Parathyroid adenoma (tissue), 2 donors: ENCODE data around the gene MTX3.
A peak's percentile ranks its signal among the peaks of the same experiment; 100 is the strongest.

Experiments
- H2AFZ ChIP-seq: fragments of 300-600 bp; sonication (generic); one replicate; pipeline ENCODE4 v1.7.0; 2017; ENCODE audit warnings: antibody characterized with exemption, mild to moderate bottlenecking
- H3K27ac ChIP-seq: fragments of 300-600 bp; sonication (generic); one replicate; pipeline ENCODE4 v1.7.0; 2017
- H3K27me3 ChIP-seq: fragments of 300-600 bp; sonication (generic); one replicate; pipeline ENCODE4 v1.7.0; 2017; ENCODE audit warnings: low read length; ENCODE audit not compliant: control insufficient read depth, insufficient read depth
- H3K36me3 ChIP-seq: fragments of 300-600 bp; sonication (generic); one replicate; pipeline ENCODE4 v1.7.0; 2017; ENCODE audit warnings: low read length; ENCODE audit not compliant: control insufficient read depth, insufficient read depth
- H3K4me1 ChIP-seq: fragments of 300-600 bp; sonication (generic); one replicate; pipeline ENCODE4 v1.7.0; 2017; ENCODE audit warnings: control low read depth
- H3K4me2 ChIP-seq: fragments of 300-600 bp; sonication (generic); one replicate; pipeline ENCODE4 v1.7.0; 2017; ENCODE audit warnings: low read length
- H3K4me3 ChIP-seq: fragments of 300-600 bp; sonication (generic); one replicate; pipeline ENCODE4 v1.7.0; 2017; ENCODE audit warnings: low read depth, low read length
- H3K79me2 ChIP-seq: fragments of 300-600 bp; sonication (generic); one replicate; pipeline ENCODE4 v1.7.0; 2017; ENCODE audit warnings: control low read depth
- H3K9ac ChIP-seq: fragments of 300-600 bp; sonication (generic); one replicate; pipeline ENCODE4 v1.7.0; 2017; ENCODE audit warnings: mild to moderate bottlenecking
- H3K9me3 ChIP-seq: fragments of 300-600 bp; sonication (generic); one replicate; pipeline ENCODE4 v1.7.0; 2017; ENCODE audit warnings: low read length; ENCODE audit not compliant: control insufficient read depth
- TF ChIP-seq, protein P1 (sequence below): fragments of 300-600 bp; sonication (generic); IDR thresholded peaks from one replicate; pipeline ENCODE4 v1.7.0; 2017; ENCODE audit warnings: antibody characterized with exemption, mild to moderate bottlenecking
- donor health status: primary hyperparathyroidism.

Gene MTX3

DNA sequence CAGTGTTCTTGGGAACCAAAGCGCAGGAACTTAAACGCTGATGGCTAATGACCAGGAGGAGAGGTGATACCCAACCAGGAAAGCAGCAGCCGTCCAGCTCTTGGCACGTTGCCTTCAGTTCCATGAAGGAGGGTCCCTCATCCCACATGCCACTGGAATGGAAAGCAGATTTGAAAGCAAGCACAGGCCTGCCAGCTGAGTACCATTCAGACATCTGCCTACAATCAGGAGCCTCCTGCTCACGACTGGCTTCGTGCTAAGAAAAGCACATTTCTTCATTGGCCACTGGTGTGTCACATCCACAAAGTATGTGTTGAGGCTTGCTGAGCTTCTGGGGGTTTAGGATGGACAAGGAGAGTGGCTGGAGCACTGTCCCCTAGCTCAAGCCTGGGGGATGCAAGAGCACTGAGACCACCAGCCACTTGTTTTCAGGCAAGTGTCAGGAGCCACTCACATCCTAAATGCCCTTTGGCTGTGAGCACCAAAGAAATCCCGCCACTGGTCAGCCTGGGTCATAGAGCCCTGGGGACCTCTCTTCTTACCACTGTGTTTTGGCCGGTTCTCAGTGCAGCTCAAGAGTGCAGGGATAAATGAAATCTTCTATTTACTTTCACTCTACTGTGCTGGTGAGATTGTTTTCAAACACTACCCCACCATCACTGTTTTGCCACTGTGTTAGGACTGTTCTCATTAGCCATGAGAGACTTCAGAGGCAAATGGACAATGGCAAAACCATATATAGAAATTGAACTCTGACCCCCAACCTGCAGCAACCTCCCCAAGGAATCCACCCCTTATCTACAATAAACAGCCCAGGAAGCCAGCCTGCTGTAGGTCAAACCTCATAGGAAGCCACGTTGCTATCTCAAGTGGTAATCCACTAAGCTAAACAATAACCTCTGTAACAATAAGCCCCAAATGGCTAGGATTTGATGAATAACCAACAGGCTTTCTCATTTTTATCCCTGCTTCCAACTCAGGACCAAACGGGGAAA, 58.3 kb downstream of the MTX3 start:
- no peak overlapping the region for H3K9ac ChIP-seq
- no peaks in the 10 kb centered on the region for H3K9me3 ChIP-seq
- no peak overlapping the region for H3K27ac ChIP-seq
- no peak overlapping the region for H2AFZ ChIP-seq
- TF ChIP-seq, protein P1, sequence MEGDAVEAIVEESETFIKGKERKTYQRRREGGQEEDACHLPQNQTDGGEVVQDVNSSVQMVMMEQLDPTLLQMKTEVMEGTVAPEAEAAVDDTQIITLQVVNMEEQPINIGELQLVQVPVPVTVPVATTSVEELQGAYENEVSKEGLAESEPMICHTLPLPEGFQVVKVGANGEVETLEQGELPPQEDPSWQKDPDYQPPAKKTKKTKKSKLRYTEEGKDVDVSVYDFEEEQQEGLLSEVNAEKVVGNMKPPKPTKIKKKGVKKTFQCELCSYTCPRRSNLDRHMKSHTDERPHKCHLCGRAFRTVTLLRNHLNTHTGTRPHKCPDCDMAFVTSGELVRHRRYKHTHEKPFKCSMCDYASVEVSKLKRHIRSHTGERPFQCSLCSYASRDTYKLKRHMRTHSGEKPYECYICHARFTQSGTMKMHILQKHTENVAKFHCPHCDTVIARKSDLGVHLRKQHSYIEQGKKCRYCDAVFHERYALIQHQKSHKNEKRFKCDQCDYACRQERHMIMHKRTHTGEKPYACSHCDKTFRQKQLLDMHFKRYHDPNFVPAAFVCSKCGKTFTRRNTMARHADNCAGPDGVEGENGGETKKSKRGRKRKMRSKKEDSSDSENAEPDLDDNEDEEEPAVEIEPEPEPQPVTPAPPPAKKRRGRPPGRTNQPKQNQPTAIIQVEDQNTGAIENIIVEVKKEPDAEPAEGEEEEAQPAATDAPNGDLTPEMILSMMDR = no peak
- H3K4me1 ChIP-seq = no peaks in the 10 kb centered on the region
- H3K27me3 ChIP-seq = no peaks in the 10 kb centered on the region
- no peaks in the 10 kb centered on the region for H3K79me2 ChIP-seq
- H3K4me3 ChIP-seq = no peak overlapping the region
- H3K36me3 ChIP-seq = no peaks in the 10 kb centered on the region
- H3K4me2 ChIP-seq = no peak overlapping the region

DNA sequence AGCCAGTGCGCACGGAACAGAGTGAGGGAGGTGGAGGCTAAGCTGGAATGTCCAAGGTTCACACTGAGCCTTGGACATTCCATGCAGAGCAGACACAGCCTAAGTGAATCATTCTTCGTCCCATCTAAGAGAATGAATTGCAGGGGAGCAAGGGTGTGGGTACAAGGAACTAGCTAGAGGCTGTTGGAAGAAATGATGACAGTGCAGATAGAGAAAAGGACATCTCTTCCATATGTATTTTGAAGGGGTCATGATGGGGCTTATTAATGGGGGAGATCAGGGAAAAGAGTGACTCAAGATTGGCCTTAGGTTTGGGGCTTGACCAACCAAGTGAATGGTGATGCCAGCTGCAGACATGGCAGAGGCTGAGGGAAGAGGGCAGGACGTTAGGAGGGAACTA, 59.2 kb downstream of the MTX3 start:
- no peaks in the 10 kb centered on the region for H3K9me3 ChIP-seq
- H3K4me3 ChIP-seq = no peak overlapping the region
- H3K27ac ChIP-seq = no peak overlapping the region
- H3K27me3 ChIP-seq = no peaks in the 10 kb centered on the region
- H3K4me2 ChIP-seq = no peak overlapping the region
- H3K36me3 ChIP-seq = no peaks in the 10 kb centered on the region
- no peak overlapping the region for H2AFZ ChIP-seq
- H3K79me2 ChIP-seq = no peaks in the 10 kb centered on the region
- no peaks in the 10 kb centered on the region for H3K4me1 ChIP-seq
- TF ChIP-seq, protein P1 = no peak
- H3K9ac ChIP-seq = no peak overlapping the region

DNA sequence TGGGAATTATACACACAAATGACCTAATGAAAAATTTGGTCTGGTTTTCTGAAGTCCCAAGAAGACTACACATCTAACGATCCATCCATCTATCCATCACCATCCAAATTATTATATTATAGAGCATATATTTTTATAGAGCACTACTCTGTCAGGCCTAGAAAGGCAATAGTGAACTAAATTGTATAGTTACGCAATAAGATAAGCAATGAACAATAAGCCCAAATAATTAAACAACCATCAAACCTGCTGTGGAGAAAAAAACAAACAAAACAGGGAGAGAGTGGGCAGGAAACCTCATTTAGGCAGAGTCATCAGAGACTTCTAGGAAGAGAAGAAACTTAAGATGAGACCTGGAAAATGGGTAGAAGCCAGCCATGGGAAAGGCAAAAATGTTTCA, 59.7 kb downstream of the MTX3 start:
- TF ChIP-seq, protein P1 = no peak
- H3K9ac ChIP-seq = no peak overlapping the region
- no peak overlapping the region for H3K27ac ChIP-seq
- H2AFZ ChIP-seq = no peak overlapping the region
- H3K4me3 ChIP-seq = no peak overlapping the region
- H3K36me3 ChIP-seq = no peaks in the 10 kb centered on the region
- H3K79me2 ChIP-seq = no peaks in the 10 kb centered on the region
- no peaks in the 10 kb centered on the region for H3K9me3 ChIP-seq
- H3K4me2 ChIP-seq = no peak overlapping the region
- H3K27me3 ChIP-seq = no peaks in the 10 kb centered on the region
- no peaks in the 10 kb centered on the region for H3K4me1 ChIP-seq

DNA sequence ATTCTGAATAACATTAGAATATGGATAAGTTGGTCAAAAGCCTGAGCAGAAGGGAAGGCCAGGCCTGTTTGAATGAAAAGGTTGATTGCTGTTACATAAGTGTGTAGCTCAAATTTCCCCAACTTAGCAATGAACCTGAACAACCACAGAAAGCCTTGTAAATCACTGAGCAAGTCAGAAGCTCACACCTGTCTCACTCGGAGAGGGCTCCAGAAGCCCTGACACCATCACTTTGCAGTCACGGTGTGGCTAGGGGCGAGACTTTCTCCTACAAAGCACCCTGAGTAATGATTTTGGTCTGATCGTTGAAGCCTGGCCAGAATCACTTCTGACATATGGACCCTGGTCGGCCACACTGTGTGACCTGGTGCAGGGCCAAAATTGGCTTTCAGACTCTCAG, 62.0 kb downstream of the MTX3 start:
- Histone ChIP-seq H3K36me3 (no peaks in the 10 kb centered on the region), H3K4me2 (peak overlapping the region; percentile 23), H3K4me1 (no peaks in the 10 kb centered on the region), H3K4me3 (no peak overlapping the region), H3K9me3 (no peaks in the 10 kb centered on the region), H3K9ac (no peak overlapping the region), H3K79me2 (no peaks in the 10 kb centered on the region), H2AFZ (peak overlapping the region; percentile 4), H3K27me3 (no peaks in the 10 kb centered on the region), H3K27ac (no peak overlapping the region)
- TF ChIP-seq, protein P1 = no peak
